ENCODE data around the gene RAMP1. TPM values are rescaled to one million over a fixed set of nuclear protein-coding genes. Genes with fewer than 3 reads are reported as not detected.

Gene RAMP1
- total RNA-seq, 4 donors from 2014 or later, result 11.6 to 87.4 (median 37.1) TPM

DNA sequence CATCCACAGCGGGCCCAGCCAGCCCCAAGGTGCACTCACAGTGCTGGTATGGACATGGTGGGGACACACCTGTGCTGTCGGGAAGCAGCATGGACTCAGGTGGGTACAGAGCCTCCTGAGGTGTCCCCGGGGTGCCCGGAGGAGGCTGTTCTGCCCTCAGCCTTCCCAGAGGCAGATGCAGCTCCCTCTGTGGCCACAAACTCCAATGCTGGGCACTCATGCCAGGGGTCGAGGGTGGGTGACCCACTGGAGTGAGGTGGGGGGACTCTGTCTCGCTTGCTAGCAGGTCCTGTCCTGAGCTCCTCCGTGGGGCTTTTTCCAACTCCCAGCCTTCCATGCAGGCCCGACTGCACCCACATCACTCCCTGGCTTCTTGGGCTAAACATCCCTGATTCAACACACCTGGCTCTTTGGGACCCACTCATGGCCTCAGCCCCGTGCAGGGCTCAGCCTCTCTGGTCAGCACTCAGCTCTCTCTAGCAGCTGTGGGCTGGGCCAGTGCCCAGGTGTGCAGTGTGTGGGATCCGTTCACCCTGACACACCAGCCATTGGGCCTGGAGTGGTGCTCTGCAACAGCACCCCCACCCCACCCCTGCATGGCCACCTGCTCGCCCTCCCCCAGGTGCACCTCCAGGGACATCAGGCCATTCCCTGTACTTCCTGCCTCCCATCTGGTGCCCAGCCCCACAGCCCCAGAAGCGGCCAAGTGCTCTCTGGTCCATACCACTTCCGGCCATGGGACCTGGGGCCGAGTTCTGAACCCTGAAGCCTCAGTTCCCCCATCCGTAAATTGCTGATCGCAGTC lies 16.0 kb downstream of the RAMP1 start:
- no peak overlapping the region for H3K4me3 ChIP-seq
- H3K27ac ChIP-seq, result peak overlapping the region in 1 of 4 donors; percentile 26
- peaks cover 0 to 9% (median 0%) of the 10 kb centered on the region in 4 donors for H3K4me1 ChIP-seq
- H3K9me3 ChIP-seq, result no peaks in the 10 kb centered on the region
- DNase-seq, result peak in 1 of 3 donors; percentile 38
- no peaks in the 10 kb centered on the region for H3K36me3 ChIP-seq
- no peaks in the 10 kb centered on the region for H3K27me3 ChIP-seq
- TF ChIP-seq, protein P1, sequence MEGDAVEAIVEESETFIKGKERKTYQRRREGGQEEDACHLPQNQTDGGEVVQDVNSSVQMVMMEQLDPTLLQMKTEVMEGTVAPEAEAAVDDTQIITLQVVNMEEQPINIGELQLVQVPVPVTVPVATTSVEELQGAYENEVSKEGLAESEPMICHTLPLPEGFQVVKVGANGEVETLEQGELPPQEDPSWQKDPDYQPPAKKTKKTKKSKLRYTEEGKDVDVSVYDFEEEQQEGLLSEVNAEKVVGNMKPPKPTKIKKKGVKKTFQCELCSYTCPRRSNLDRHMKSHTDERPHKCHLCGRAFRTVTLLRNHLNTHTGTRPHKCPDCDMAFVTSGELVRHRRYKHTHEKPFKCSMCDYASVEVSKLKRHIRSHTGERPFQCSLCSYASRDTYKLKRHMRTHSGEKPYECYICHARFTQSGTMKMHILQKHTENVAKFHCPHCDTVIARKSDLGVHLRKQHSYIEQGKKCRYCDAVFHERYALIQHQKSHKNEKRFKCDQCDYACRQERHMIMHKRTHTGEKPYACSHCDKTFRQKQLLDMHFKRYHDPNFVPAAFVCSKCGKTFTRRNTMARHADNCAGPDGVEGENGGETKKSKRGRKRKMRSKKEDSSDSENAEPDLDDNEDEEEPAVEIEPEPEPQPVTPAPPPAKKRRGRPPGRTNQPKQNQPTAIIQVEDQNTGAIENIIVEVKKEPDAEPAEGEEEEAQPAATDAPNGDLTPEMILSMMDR (IDR thresholded peaks at IDR 0.05), result no peak
- TF ChIP-seq POLR2A (IDR thresholded peaks at IDR 0.05), result no peak

DNA sequence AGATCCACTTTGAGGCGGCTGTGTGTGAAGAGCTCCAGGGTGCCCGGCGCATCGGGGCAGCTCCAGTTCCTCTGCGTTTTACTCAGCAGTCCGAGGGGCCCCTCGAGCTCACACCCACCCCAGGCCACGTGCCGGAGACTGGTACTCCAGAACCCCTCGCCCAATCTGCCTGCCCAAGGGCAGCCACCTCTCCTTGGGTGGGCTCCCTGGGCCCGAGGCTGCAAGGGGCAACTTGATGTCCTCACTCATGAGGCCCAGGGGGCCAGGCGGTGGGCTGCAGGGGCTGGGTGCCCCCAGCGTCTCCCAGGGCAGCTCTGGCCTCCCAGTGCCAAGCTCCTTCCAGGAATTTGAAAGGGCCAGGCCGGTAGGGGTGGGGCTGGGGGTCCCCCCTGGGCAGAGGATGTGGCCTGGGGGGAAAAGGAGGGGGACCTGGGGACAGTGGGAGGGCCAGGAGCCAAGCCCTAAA lies 16.7 kb downstream of the RAMP1 start:
- TF ChIP-seq POLR2A (IDR thresholded peaks at IDR 0.05), result no peak
- no peaks in the 10 kb centered on the region for H3K9me3 ChIP-seq
- no peak overlapping the region for H3K4me3 ChIP-seq
- H3K27me3 ChIP-seq, result no peaks in the 10 kb centered on the region
- peaks cover 0 to 9% (median 0%) of the 10 kb centered on the region in 4 donors for H3K4me1 ChIP-seq
- no peaks in the 10 kb centered on the region for H3K36me3 ChIP-seq
- H3K27ac ChIP-seq, result no peak overlapping the region
- DNase-seq, result peak in 1 of 3 donors; percentile 41

DNA sequence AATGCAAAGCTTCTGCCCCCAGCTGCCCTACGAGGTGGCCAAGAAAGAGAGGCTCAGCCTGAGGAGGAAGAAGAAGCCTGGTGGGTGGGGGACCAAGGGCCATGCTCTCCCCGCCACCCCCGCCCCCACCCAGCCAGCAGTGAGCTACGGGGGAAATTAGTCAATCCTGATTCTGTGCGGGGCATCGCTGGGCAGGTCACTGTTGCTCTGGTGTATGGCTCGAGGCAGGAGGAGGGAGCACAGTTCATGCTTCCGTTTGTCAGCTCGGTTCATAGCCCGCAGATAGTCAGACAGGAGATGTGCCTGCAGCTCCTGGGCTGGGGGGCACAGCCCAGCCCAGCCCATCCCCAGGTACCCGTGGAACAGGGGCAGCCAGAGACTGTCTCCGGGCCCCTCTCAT lies 17.1 kb downstream of the RAMP1 start:
- peak in 1 of 3 donors; percentile 14 for DNase-seq
- no peak overlapping the region for H3K27ac ChIP-seq
- no peaks in the 10 kb centered on the region for H3K9me3 ChIP-seq
- TF ChIP-seq POLR2A (IDR thresholded peaks at IDR 0.05), result no peak
- TF ChIP-seq, protein P1 (IDR thresholded peaks at IDR 0.05), result no peak
- H3K36me3 ChIP-seq, result no peaks in the 10 kb centered on the region
- H3K4me3 ChIP-seq, result no peak overlapping the region
- H3K4me1 ChIP-seq, result peaks cover 0 to 9% (median 0%) of the 10 kb centered on the region in 4 donors
- no peaks in the 10 kb centered on the region for H3K27me3 ChIP-seq

DNA sequence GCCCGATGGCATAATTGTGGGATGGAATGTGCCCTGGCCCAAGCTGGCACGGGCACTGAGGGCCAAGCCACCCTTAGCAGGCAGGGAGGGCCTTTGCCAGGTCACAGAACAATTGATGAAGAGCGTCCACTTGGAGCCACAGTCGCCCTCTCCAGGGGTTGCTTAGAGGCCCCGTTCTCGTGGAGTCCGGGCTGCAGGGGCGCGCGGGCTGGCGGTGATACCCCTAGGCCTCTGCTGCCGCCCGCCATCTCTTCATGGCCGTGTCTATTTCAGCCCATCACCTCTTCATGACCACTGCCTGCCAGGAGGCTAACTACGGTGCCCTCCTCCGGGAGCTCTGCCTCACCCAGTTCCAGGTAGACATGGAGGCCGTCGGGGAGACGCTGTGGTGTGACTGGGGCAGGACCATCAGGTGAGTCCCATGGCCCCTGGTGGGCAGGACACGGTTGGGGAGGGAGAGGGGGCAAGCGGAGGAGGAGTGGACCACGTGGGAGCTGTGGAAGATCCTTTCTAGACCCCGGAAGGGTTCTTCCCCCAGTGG lies 17.6 kb downstream of the RAMP1 start:
- H3K27ac ChIP-seq, result no peak overlapping the region
- peaks cover 0 to 9% (median 0%) of the 10 kb centered on the region in 4 donors for H3K4me1 ChIP-seq
- H3K36me3 ChIP-seq, result no peaks in the 10 kb centered on the region
- H3K9me3 ChIP-seq, result no peaks in the 10 kb centered on the region
- H3K27me3 ChIP-seq, result no peaks in the 10 kb centered on the region
- TF ChIP-seq, protein P1 (IDR thresholded peaks at IDR 0.05), result no peak
- no peak for TF ChIP-seq POLR2A (IDR thresholded peaks at IDR 0.05)
- H3K4me3 ChIP-seq, result no peak overlapping the region
- peak in 1 of 3 donors; percentile 34 for DNase-seq

DNA sequence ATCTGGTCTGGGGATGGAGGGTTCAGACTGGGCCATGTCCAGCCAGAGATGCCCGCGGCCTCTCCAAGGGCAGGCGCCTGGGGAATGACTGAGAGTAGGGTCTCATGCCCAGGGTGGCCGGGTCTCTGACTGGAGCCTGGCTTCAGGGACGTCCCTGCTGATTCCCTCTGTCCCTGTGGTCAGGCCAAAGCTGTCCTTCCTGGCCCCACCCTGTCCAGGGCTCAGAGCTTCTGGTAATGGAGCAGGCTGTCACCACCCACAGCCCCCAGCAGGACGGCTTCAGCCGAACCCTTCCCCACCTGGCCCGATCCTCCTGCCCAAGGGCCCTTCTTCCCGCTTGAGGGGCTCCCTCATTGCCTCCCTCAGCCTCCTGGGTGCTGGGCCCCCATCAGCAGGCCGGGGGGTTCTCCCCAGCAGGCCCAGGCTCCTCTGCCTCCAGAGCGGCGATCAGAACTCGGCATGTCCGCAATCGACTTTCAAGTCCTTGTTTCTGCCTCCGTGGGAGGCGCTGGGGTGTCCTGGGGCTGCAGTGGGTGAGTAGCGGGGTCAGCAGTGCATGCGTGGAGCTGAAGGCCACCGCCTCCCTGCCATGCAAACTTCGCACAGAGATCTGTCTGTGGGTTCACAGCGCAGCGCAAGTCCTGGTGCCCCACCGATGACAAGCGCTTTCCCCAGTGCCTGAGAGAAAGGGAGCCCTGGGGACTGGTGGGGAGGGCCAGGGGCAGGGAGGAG lies 18.3 kb downstream of the RAMP1 start:
- no peak overlapping the region for H3K4me3 ChIP-seq
- TF ChIP-seq, protein P1 (IDR thresholded peaks at IDR 0.05), result no peak
- no peak for TF ChIP-seq POLR2A (IDR thresholded peaks at IDR 0.05)
- DNase-seq, result peak in 1 of 3 donors; percentile 36
- H3K27me3 ChIP-seq, result no peaks in the 10 kb centered on the region
- H3K4me1 ChIP-seq, result peaks cover 0 to 9% (median 0%) of the 10 kb centered on the region in 4 donors
- H3K9me3 ChIP-seq, result no peaks in the 10 kb centered on the region
- H3K36me3 ChIP-seq, result no peaks in the 10 kb centered on the region
- H3K27ac ChIP-seq, result peak overlapping the region in 1 of 4 donors; percentile 8
